Measurements from ENCODE around the gene AMER2.

- TF ChIP-seq POLR2A (IDR thresholded peaks at IDR 0.05) = no peak
- TF ChIP-seq CTCF (IDR thresholded peaks at IDR 0.05) = no peak
Observed at GRCh38 chr13:25177012-25177411, 4.9 kb upstream of the AMER2 start.

All from esophagus squamous epithelium (tissue), 4 donors.